HepG2 (cell line): ENCODE results near the gene RPS6KL1. TPM values are rescaled to one million over a fixed set of nuclear protein-coding genes. Genes with fewer than 3 reads are reported as not detected.

Experiments
- BCL3 ChIP-seq: sonication (generic); formaldehyde crosslinking; IDR thresholded peaks from 2 replicates; pipeline ENCODE4 v1.5.1; 2020; ENCODE audit warnings: mild to moderate bottlenecking, missing genetic modification reagents, moderate library complexity
- CCDC6 ChIP-seq: sonication (generic); formaldehyde crosslinking; IDR thresholded peaks from 2 replicates; pipeline ENCODE4 v1.8.1; 2022; ENCODE audit warnings: mild to moderate bottlenecking, missing genetic modification reagents, moderate library complexity
- CHCHD3 ChIP-seq: sonication (generic); formaldehyde crosslinking; IDR thresholded peaks from 2 replicates; pipeline ENCODE4 v1.8.0; 2022; ENCODE audit warnings: mild to moderate bottlenecking, missing genetic modification reagents, moderate library complexity
- EP300 ChIP-seq, 3 experiments: sonication (generic) in 1 of 3; formaldehyde crosslinking in 1 of 3; IDR thresholded peaks; 2 replicates each; pipeline versions ENCODE4 v1.5.1 to v1.6.1; 2011 to 2020; ENCODE audit warnings: low read depth in 2 of 3, low read length in 2 of 3, borderline replicate concordance in 1 of 3, improper control_type of control experiment in 1 of 3, mild to moderate bottlenecking in 1 of 3, missing genetic modification reagents in 1 of 3, moderate library complexity in 1 of 3
- ERF ChIP-seq: IDR thresholded peaks from 2 replicates; pipeline ENCODE4 v1.6.1; 2018; ENCODE audit warnings: missing biosample characterization, missing genetic modification reagents
- GLI4 ChIP-seq: sonication (generic); formaldehyde crosslinking; IDR thresholded peaks from 2 replicates; pipeline ENCODE4 v1.5.1; 2020; ENCODE audit warnings: missing genetic modification reagents, mild to moderate bottlenecking, moderate library complexity, borderline replicate concordance
- KLF6 ChIP-seq: IDR thresholded peaks from 2 replicates; pipeline ENCODE4 v1.8.0; 2016; ENCODE audit warnings: missing biosample characterization, missing genetic modification reagents
- LCORL ChIP-seq, 2 experiments: fragments of 450-650 bp in 1 of 2; sonication (generic) in 1 of 2; formaldehyde crosslinking in 1 of 2; IDR thresholded peaks; 2 replicates each; pipeline versions ENCODE4 v1.5.0 to v1.6.1; 2017 to 2020; ENCODE audit warnings: antibody characterized with exemption in 1 of 2, missing genetic modification reagents in 1 of 2
- NFKB2 ChIP-seq: sonication (generic); formaldehyde crosslinking; IDR thresholded peaks from 2 replicates; pipeline ENCODE4 v1.4.0; 2020; ENCODE audit warnings: missing genetic modification reagents, borderline replicate concordance
- NKX3-1 ChIP-seq: sonication (generic); formaldehyde crosslinking; IDR thresholded peaks from 2 replicates; pipeline ENCODE4 v1.5.0; 2020; ENCODE audit warnings: missing genetic modification reagents
- NR2F6 ChIP-seq, 2 experiments: IDR thresholded peaks; 2 replicates each; pipeline ENCODE4 v1.6.1; 2016; ENCODE audit warnings: antibody characterized with exemption in 1 of 2, mild to moderate bottlenecking in 1 of 2
- SMAD9 ChIP-seq: sonication (generic); formaldehyde crosslinking; IDR thresholded peaks from 2 replicates; pipeline ENCODE4 v1.5.1; 2020; ENCODE audit warnings: mild to moderate bottlenecking, missing genetic modification reagents
- SRY ChIP-seq: sonication (generic); formaldehyde crosslinking; IDR thresholded peaks from 2 replicates; pipeline ENCODE4 v1.8.0; 2022; ENCODE audit warnings: mild to moderate bottlenecking, missing genetic modification reagents
- TCF7 ChIP-seq: sonication (generic); IDR thresholded peaks from 2 replicates; pipeline ENCODE4 v1.6.1; 2016; ENCODE audit warnings: antibody characterized with exemption, low read depth
- THAP7 ChIP-seq: sonication (generic); formaldehyde crosslinking; IDR thresholded peaks from 2 replicates; pipeline ENCODE4 v1.8.1; 2023; ENCODE audit warnings: mild to moderate bottlenecking, missing genetic modification reagents
- ZFP62 ChIP-seq: sonication (generic); formaldehyde crosslinking; IDR thresholded peaks from 2 replicates; pipeline ENCODE4 v1.4.0; 2020; ENCODE audit warnings: missing genetic modification reagents
- ZNF546 ChIP-seq: sonication (generic); formaldehyde crosslinking; conservative IDR thresholded peaks from 2 replicates; pipeline ENCODE4 v1.8.1; 2023; ENCODE audit warnings: mild to moderate bottlenecking, missing genetic modification reagents
- ZNF552 ChIP-seq: sonication (generic); formaldehyde crosslinking; IDR thresholded peaks from 2 replicates; pipeline ENCODE4 v1.9.0; 2022; ENCODE audit warnings: missing genetic modification reagents, mild to moderate bottlenecking, borderline replicate concordance
- ZSCAN20 ChIP-seq: sonication (generic); formaldehyde crosslinking; IDR thresholded peaks from 2 replicates; pipeline ENCODE4 v1.4.0; 2020; ENCODE audit warnings: missing genetic modification reagents, mild to moderate bottlenecking, borderline replicate concordance
- polyA plus RNA-seq, 8 experiments: library from polyadenylated mRNA; depleted of rRNA in 3 of 8; stranded (reverse) in 7 of 8; unstranded in 1 of 8; fragments of >200 nt; fragmentation: Illumina TruSeq in 4 of 8; extraction: Trizol in 4 of 8; gene quantifications; 2 replicates each; pipeline versions ENCODE4 v1.2.1 to v1.2.3, GENCODE V29; 2011 to 2016; ENCODE audit warnings: low read depth in 4 of 8, missing spikeins in 1 of 8, mixed read lengths in 1 of 8; ENCODE audit not compliant: insufficient read depth in 1 of 8
- total RNA-seq, 5 experiments: library from RNA; depleted of rRNA; stranded (reverse); fragments of >200 nt; fragmentation: Illumina TruSeq; extraction: Trizol; gene quantifications; 2 replicates each; pipeline ENCODE4 v1.2.3, GENCODE V29; 2016; ENCODE audit warnings: low read depth in 1 of 5
- TF ChIP-seq, protein P1 (sequence below): sonication (generic); formaldehyde crosslinking; IDR thresholded peaks from 2 replicates; pipeline ENCODE4 v1.4.0; 2020; ENCODE audit warnings: missing genetic modification reagents
- TF ChIP-seq, protein P2 (sequence below): sonication (generic); formaldehyde crosslinking; IDR thresholded peaks from 2 replicates; pipeline ENCODE4 v1.5.1; 2020; ENCODE audit warnings: mild to moderate bottlenecking, missing genetic modification reagents, borderline replicate concordance

Gene RPS6KL1
- total and polyA plus RNA-seq, 2 of the 13 experiments (the other 11 are each of a cell fraction or from before 2014, with no cell fraction given): 6.5 to 11.5 TPM

GRCh38 chr14:74956280-74957072 lies 33.4 kb upstream of the RPS6KL1 start (continued):
- TF ChIP-seq BCL3 (CRISPR knock-in tag): peak; percentile 75; the same call in 1 of the 2 replicates
- TF ChIP-seq NFKB2 (CRISPR knock-in tag): peak; percentile 72
- no peak for TF ChIP-seq CHCHD3 (CRISPR knock-in tag)
- no peak for TF ChIP-seq ZSCAN20
- TF ChIP-seq ERF (CRISPR knock-in tag): peak; percentile 54; the same call in 1 of the 2 replicates
- TF ChIP-seq NR2F6 (IDR thresholded peaks at IDR 0.05): peak; percentile 65; the same call in 1 of the 2 replicates
- peak; percentile 89 for TF ChIP-seq NR2F6 (CRISPR knock-in tag; IDR thresholded peaks at IDR 0.05)
- TF ChIP-seq LCORL (IDR thresholded peaks at IDR 0.05): no peak
- TF ChIP-seq LCORL (CRISPR knock-in tag; IDR thresholded peaks at IDR 0.05): 0 out of 2 replicates have a peak, but pooled peaks have one; percentile 36
- 0 out of 2 replicates have a peak, but pooled peaks have one; percentile 19 for TF ChIP-seq GLI4 (CRISPR knock-in tag)
- TF ChIP-seq NKX3-1 (CRISPR knock-in tag): no peak
- TF ChIP-seq THAP7 (CRISPR knock-in tag): no peak
- TF ChIP-seq EP300 (IDR thresholded peaks at IDR 0.05; ENCODE audit: low read depth in 2 of 2, low read length in 2 of 2): no peak
- 0 out of 2 replicates have a peak, but pooled peaks have one; percentile 26 for TF ChIP-seq EP300 (CRISPR knock-in tag; IDR thresholded peaks at IDR 0.05; ENCODE audit: borderline replicate concordance)
- TF ChIP-seq ZFP62: no peak
- TF ChIP-seq SMAD9 (CRISPR knock-in tag): 0 out of 2 replicates have a peak, but pooled peaks have one; percentile 50
- TF ChIP-seq, protein P1, sequence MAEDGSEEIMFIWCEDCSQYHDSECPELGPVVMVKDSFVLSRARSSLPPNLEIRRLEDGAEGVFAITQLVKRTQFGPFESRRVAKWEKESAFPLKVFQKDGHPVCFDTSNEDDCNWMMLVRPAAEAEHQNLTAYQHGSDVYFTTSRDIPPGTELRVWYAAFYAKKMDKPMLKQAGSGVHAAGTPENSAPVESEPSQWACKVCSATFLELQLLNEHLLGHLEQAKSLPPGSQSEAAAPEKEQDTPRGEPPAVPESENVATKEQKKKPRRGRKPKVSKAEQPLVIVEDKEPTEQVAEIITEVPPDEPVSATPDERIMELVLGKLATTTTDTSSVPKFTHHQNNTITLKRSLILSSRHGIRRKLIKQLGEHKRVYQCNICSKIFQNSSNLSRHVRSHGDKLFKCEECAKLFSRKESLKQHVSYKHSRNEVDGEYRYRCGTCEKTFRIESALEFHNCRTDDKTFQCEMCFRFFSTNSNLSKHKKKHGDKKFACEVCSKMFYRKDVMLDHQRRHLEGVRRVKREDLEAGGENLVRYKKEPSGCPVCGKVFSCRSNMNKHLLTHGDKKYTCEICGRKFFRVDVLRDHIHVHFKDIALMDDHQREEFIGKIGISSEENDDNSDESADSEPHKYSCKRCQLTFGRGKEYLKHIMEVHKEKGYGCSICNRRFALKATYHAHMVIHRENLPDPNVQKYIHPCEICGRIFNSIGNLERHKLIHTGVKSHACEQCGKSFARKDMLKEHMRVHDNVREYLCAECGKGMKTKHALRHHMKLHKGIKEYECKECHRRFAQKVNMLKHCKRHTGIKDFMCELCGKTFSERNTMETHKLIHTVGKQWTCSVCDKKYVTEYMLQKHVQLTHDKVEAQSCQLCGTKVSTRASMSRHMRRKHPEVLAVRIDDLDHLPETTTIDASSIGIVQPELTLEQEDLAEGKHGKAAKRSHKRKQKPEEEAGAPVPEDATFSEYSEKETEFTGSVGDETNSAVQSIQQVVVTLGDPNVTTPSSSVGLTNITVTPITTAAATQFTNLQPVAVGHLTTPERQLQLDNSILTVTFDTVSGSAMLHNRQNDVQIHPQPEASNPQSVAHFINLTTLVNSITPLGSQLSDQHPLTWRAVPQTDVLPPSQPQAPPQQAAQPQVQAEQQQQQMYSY (CRISPR knock-in tag): no peak
- TF ChIP-seq TCF7: no peak
- peak; percentile 39; the same call in 1 of the 2 replicates for TF ChIP-seq CCDC6 (CRISPR knock-in tag)
- TF ChIP-seq, protein P2, sequence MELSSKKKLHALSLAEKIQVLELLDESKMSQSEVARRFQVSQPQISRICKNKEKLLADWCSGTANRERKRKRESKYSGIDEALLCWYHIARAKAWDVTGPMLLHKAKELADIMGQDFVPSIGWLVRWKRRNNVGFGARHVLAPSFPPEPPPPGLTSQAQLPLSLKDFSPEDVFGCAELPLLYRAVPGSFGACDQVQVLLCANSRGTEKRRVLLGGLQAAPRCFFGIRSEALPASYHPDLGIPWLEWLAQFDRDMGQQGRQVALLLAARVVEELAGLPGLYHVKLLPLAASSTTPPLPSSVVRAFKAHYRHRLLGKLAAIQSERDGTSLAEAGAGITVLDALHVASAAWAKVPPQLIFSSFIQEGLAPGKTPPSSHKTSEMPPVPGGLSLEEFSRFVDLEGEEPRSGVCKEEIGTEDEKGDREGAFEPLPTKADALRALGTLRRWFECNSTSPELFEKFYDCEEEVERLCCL (CRISPR knock-in tag): no peak
- peak; percentile 86; the same call in 1 of the 2 replicates for TF ChIP-seq ZNF552 (CRISPR knock-in tag)
- no peak for TF ChIP-seq ZNF546 (CRISPR knock-in tag)
- peak; percentile 53; the same call in 1 of the 2 replicates for TF ChIP-seq SRY (CRISPR knock-in tag)
- no peak for TF ChIP-seq KLF6
